ENCODE results near the gene EIF5AL1.

EIF5AL1 gene

GRCh38 chr10:79560160-79560709, 47.9 kb downstream of the EIF5AL1 start, which contains the start of gene SFTPA2:
Gene SFTPA2, minus strand, starts transcription at chr10:79560407. Its CDS starts 924 bp downstream, at chr10:79559483.
- no peak within 1 kb of the TSS for H3K4me3 ChIP-seq (ENCODE audit: low read length, poor library complexity, severe bottlenecking)
- no peaks in the 10 kb centered on the region for H3K9me2 ChIP-seq (replicated peaks; ENCODE audit: low read depth, low read length)
- no peak within 1 kb of the TSS; the same call in 1 of the 2 replicates for H2AFZ ChIP-seq (ENCODE audit: low read length)
- no peaks in the 10 kb centered on the region for H3K4me1 ChIP-seq (ENCODE audit: insufficient read depth, low read length, poor library complexity, severe bottlenecking)
- H3K36me3 ChIP-seq (ENCODE audit: insufficient read depth, low read length): no peaks in the 10 kb centered on the region
- no peaks in the 10 kb centered on the region for H3K79me2 ChIP-seq (ENCODE audit: insufficient read depth, low read length)
- no peak for TF ChIP-seq EZH2phosphoT487 (IDR thresholded peaks at IDR 0.05; ENCODE audit: borderline replicate concordance)
- no peak for TF ChIP-seq CTCF (conservative IDR thresholded peaks at IDR 0.05; ENCODE audit: low read length)
- H3K9ac ChIP-seq (ENCODE audit: low read depth, low read length, poor library complexity, severe bottlenecking): no peak within 1 kb of the TSS
- H3F3A ChIP-seq (ENCODE audit: low read depth): no peaks in the 10 kb centered on the region
- no peaks in the 10 kb centered on the region for H3K9me3 ChIP-seq (ENCODE audit: insufficient read depth, low read depth, low read length)
- H4K20me1 ChIP-seq (ENCODE audit: insufficient read depth, low read length, poor library complexity, severe bottlenecking): no peaks in the 10 kb centered on the region
- H3K27me3 ChIP-seq (ENCODE audit: insufficient read depth, low read length, poor library complexity, severe bottlenecking): no peaks in the 10 kb centered on the region
- H3K4me2 ChIP-seq (ENCODE audit: low read depth, low read length, poor library complexity, severe bottlenecking): no peak within 1 kb of the TSS

- TF ChIP-seq EZH2phosphoT487 (IDR thresholded peaks at IDR 0.05; ENCODE audit: borderline replicate concordance) (no peak), CTCF (conservative IDR thresholded peaks at IDR 0.05; ENCODE audit: low read length) (no peak)
- H3K27me3 ChIP-seq (ENCODE audit: insufficient read depth, low read length, poor library complexity, severe bottlenecking): no peaks in the 10 kb centered on the region
- no peak overlapping the region for H3K4me2 ChIP-seq (ENCODE audit: low read depth, low read length, poor library complexity, severe bottlenecking)
- no peaks in the 10 kb centered on the region for H3K9me3 ChIP-seq (ENCODE audit: insufficient read depth, low read depth, low read length)
- H3K9ac ChIP-seq (ENCODE audit: low read depth, low read length, poor library complexity, severe bottlenecking): no peak overlapping the region
- H3K4me1 ChIP-seq (ENCODE audit: insufficient read depth, low read length, poor library complexity, severe bottlenecking): no peaks in the 10 kb centered on the region
- H4K20me1 ChIP-seq (ENCODE audit: insufficient read depth, low read length, poor library complexity, severe bottlenecking): no peaks in the 10 kb centered on the region
- H3K36me3 ChIP-seq (ENCODE audit: insufficient read depth, low read length): no peaks in the 10 kb centered on the region
- no peaks in the 10 kb centered on the region for H3K9me2 ChIP-seq (replicated peaks; ENCODE audit: low read depth, low read length)
- no peak overlapping the region for H3K4me3 ChIP-seq (ENCODE audit: low read length, poor library complexity, severe bottlenecking)
- H2AFZ ChIP-seq (ENCODE audit: low read length): no peak overlapping the region
- H3F3A ChIP-seq (ENCODE audit: low read depth): no peaks in the 10 kb centered on the region
- no peaks in the 10 kb centered on the region for H3K79me2 ChIP-seq (ENCODE audit: insufficient read depth, low read length)
These were observed 48.9 kb downstream of the EIF5AL1 start for GRCh38 chr10:79561257-79561656.

- H3F3A ChIP-seq (ENCODE audit: low read depth): no peaks in the 10 kb centered on the region
- no peaks in the 10 kb centered on the region for H3K27me3 ChIP-seq (ENCODE audit: insufficient read depth, low read length, poor library complexity, severe bottlenecking)
- no peaks in the 10 kb centered on the region for H3K4me1 ChIP-seq (ENCODE audit: insufficient read depth, low read length, poor library complexity, severe bottlenecking)
- no peaks in the 10 kb centered on the region for H4K20me1 ChIP-seq (ENCODE audit: insufficient read depth, low read length, poor library complexity, severe bottlenecking)
- no peaks in the 10 kb centered on the region for H3K9me2 ChIP-seq (replicated peaks; ENCODE audit: low read depth, low read length)
- no peaks in the 10 kb centered on the region for H3K36me3 ChIP-seq (ENCODE audit: insufficient read depth, low read length)
- H3K79me2 ChIP-seq (ENCODE audit: insufficient read depth, low read length): no peaks in the 10 kb centered on the region
- no peak overlapping the region for H3K9ac ChIP-seq (ENCODE audit: low read depth, low read length, poor library complexity, severe bottlenecking)
- no peaks in the 10 kb centered on the region for H3K9me3 ChIP-seq (ENCODE audit: insufficient read depth, low read depth, low read length)
- H3K4me3 ChIP-seq (ENCODE audit: low read length, poor library complexity, severe bottlenecking): no peak overlapping the region
- no peak overlapping the region for H3K4me2 ChIP-seq (ENCODE audit: low read depth, low read length, poor library complexity, severe bottlenecking)
- TF ChIP-seq EZH2phosphoT487 (IDR thresholded peaks at IDR 0.05; ENCODE audit: borderline replicate concordance) (no peak), CTCF (conservative IDR thresholded peaks at IDR 0.05; ENCODE audit: low read length) (peak; percentile 58)
- H2AFZ ChIP-seq (ENCODE audit: low read length): no peak overlapping the region
These were observed 49.9 kb downstream of the EIF5AL1 start for GRCh38 chr10:79562135-79562756.
